ENCODE results near the gene TCP10L. TPM values are rescaled to one million over a fixed set of nuclear protein-coding genes. Genes with fewer than 3 reads are reported as not detected.
A peak's percentile ranks its signal among the peaks of the same experiment; 100 is the strongest.

Gene TCP10L
- total RNA-seq, 1 experiment from 2014 or later, result not detected

- ChIA-PET POLR2A (no interaction called here), CTCF (no interaction called here)
- H3K4me3 ChIP-seq (ENCODE audit: low read depth, low read length), result no peak overlapping the region
- H3K4me3 Mint-ChIP-seq (ENCODE audit: unreplicated experiment), result no peak overlapping the region
- no peak for DNase-seq
- no peaks in the 10 kb centered on the region for H3K9me3 ChIP-seq
- intact Hi-C loops (cut with micrococcal nuclease; ENCODE audit: unreplicated experiment), result no loop called here
- no peaks in the 10 kb centered on the region for H3K9me3 Mint-ChIP-seq (ENCODE audit: unreplicated experiment)
- no peaks in the 10 kb centered on the region for H3K27me3 ChIP-seq (replicated peaks; ENCODE audit: control insufficient read depth, insufficient read depth, low read length)
- H3K4me1 ChIP-seq, result peaks cover 1% of the 10 kb centered on the region
- H3K27ac Mint-ChIP-seq (ENCODE audit: unreplicated experiment), result no peak overlapping the region
- H3K27me3 Mint-ChIP-seq (ENCODE audit: insufficient read depth, unreplicated experiment), result no peaks in the 10 kb centered on the region
- TF ChIP-seq CTCF (IDR thresholded peaks at IDR 0.05; ENCODE audit: insufficient read depth in 1 of 2, low read depth in 1 of 2, low read length in 1 of 2, severe bottlenecking in 1 of 2, unreplicated experiment in 1 of 2), result no peak
- no TSS peak for BruUV-seq (replicated peaks)
- H3K4me1 Mint-ChIP-seq (ENCODE audit: low read depth, unreplicated experiment), result no peaks in the 10 kb centered on the region
- H3K36me3 Mint-ChIP-seq (ENCODE audit: insufficient read depth, unreplicated experiment), result no peaks in the 10 kb centered on the region
- H3K36me3 ChIP-seq (ENCODE audit: control insufficient read depth, insufficient read depth, low read length), result no peaks in the 10 kb centered on the region
These were observed 3.6 kb downstream of the TCP10L start for GRCh38 chr21:32581732-32582131.

GRCh38 chr21:32580949-32581348 is 4.4 kb downstream of the TCP10L start:
- Histone ChIP-seq H3K36me3 (ENCODE audit: control insufficient read depth, insufficient read depth, low read length) (no peaks in the 10 kb centered on the region), H3K4me1 (no peaks in the 10 kb centered on the region), H3K27me3 (replicated peaks; ENCODE audit: control insufficient read depth, insufficient read depth, low read length) (no peaks in the 10 kb centered on the region), H3K9me3 (no peaks in the 10 kb centered on the region), H3K4me3 (ENCODE audit: low read depth, low read length) (no peak overlapping the region)
- no TSS peak for BruUV-seq (replicated peaks)
- CTCF ChIA-PET, result interaction anchor here (0.6 kb wide), 1 partner anchor 20 kb away, joined by 4 read pairs; no protein-coding TSS in a partner anchor
- Mint-ChIP-seq H3K36me3 (ENCODE audit: insufficient read depth, unreplicated experiment) (no peaks in the 10 kb centered on the region), H3K4me3 (ENCODE audit: unreplicated experiment) (no peak overlapping the region), H3K4me1 (ENCODE audit: low read depth, unreplicated experiment) (no peaks in the 10 kb centered on the region), H3K27ac (ENCODE audit: unreplicated experiment) (no peak overlapping the region), H3K9me3 (ENCODE audit: unreplicated experiment) (no peaks in the 10 kb centered on the region), H3K27me3 (ENCODE audit: insufficient read depth, unreplicated experiment) (no peaks in the 10 kb centered on the region)
- no peak for DNase-seq
- POLR2A ChIA-PET, result no interaction called here
- no peak for TF ChIP-seq CTCF (IDR thresholded peaks at IDR 0.05; ENCODE audit: insufficient read depth in 1 of 2, low read depth in 1 of 2, low read length in 1 of 2, severe bottlenecking in 1 of 2, unreplicated experiment in 1 of 2)
- intact Hi-C loops (cut with micrococcal nuclease; ENCODE audit: unreplicated experiment), result no loop called here

- Mint-ChIP-seq H3K27ac (ENCODE audit: unreplicated experiment) (no peak overlapping the region), H3K36me3 (ENCODE audit: insufficient read depth, unreplicated experiment) (no peaks in the 10 kb centered on the region), H3K4me1 (ENCODE audit: low read depth, unreplicated experiment) (no peaks in the 10 kb centered on the region), H3K27me3 (ENCODE audit: insufficient read depth, unreplicated experiment) (no peaks in the 10 kb centered on the region), H3K4me3 (ENCODE audit: unreplicated experiment) (no peak overlapping the region), H3K9me3 (ENCODE audit: unreplicated experiment) (no peaks in the 10 kb centered on the region)
- ChIA-PET CTCF (interaction anchor here (1.3 kb wide), 1 partner anchor 17 kb away, joined by 3 read pairs; no protein-coding TSS in a partner anchor), POLR2A (no interaction called here)
- H3K9me3 ChIP-seq, result no peaks in the 10 kb centered on the region
- H3K4me1 ChIP-seq, result no peaks in the 10 kb centered on the region
- H3K27me3 ChIP-seq (replicated peaks; ENCODE audit: control insufficient read depth, insufficient read depth, low read length), result no peaks in the 10 kb centered on the region
- no peak overlapping the region for H3K4me3 ChIP-seq (ENCODE audit: low read depth, low read length)
- no TSS peak for BruUV-seq (replicated peaks)
- intact Hi-C loops (cut with micrococcal nuclease; ENCODE audit: unreplicated experiment), result no loop called here
- DNase-seq, result no peak
- H3K36me3 ChIP-seq (ENCODE audit: control insufficient read depth, insufficient read depth, low read length), result no peaks in the 10 kb centered on the region
- TF ChIP-seq CTCF (IDR thresholded peaks at IDR 0.05; ENCODE audit: insufficient read depth in 1 of 2, low read depth in 1 of 2, low read length in 1 of 2, severe bottlenecking in 1 of 2, unreplicated experiment in 1 of 2), result peak in 1 of 2 experiments; percentile 9
These were observed 7.1 kb downstream of the TCP10L start for GRCh38 chr21:32578107-32578691.

Measured in Caco-2 (cell line).